H1 (cell line): Measurements from ENCODE around the gene MGAT5. TPM values are rescaled to one million over a fixed set of nuclear protein-coding genes. Genes with fewer than 3 reads are reported as not detected.

Experiments used
- CTCF ChIA-PET: fragments of 300-600 bp; sonication (Branson Sonifier 250); formaldehyde crosslinking; loops from one replicate; lab custom pipeline; 2021; ENCODE audit not compliant: partially characterized antibody; lab: Charles Lee
- POLR2A ChIA-PET: fragments of 300-600 bp; sonication (Branson Sonifier 250); formaldehyde crosslinking; loops from one replicate; lab custom pipeline; 2021; ENCODE audit warnings: inconsistent platforms; ENCODE audit not compliant: partially characterized antibody; lab: Charles Lee
- DNase-seq, 2 experiments: peaks; one replicate each; pipeline versions ENCODE4 v3.0.0 to v3.0.0-alpha.2; 2010 to 2022; ENCODE audit warnings: low spot score in 2 of 2, low read depth in 1 of 2, mixed read lengths in 1 of 2
- FAIRE-seq: peaks from 2 replicates; lab custom pipeline; 2011; peaks lifted over from hg19 to GRCh38; lab: Jason Lieb, UNC
- H2AFZ ChIP-seq: 2 replicates; pipeline ENCODE4 v1.8.1; 2012; ENCODE audit warnings: low read length, inconsistent platforms
- H2AK5ac ChIP-seq: 2 replicates; pipeline ENCODE4 v1.6.1; 2013; ENCODE audit warnings: low read depth, low read length
- H2BK120ac ChIP-seq: replicated peaks from 2 replicates; pipeline ENCODE3; 2013; ENCODE audit warnings: low read depth, low read length, inconsistent platforms
- H2BK12ac ChIP-seq: 2 replicates; pipeline ENCODE4 v1.6.1; 2013; ENCODE audit warnings: low read depth, low read length
- H2BK15ac ChIP-seq: 2 replicates; pipeline ENCODE4 v1.6.1; 2013; ENCODE audit warnings: low read length
- H2BK20ac ChIP-seq: 2 replicates; pipeline ENCODE4 v1.6.1; 2013; ENCODE audit warnings: low read length
- H2BK5ac ChIP-seq: 2 replicates; pipeline ENCODE4 v1.6.1; 2013; ENCODE audit warnings: low read depth, low read length
- H3K14ac ChIP-seq: 2 replicates; pipeline ENCODE4 v1.6.1; 2013; ENCODE audit warnings: inconsistent platforms; ENCODE audit not compliant: insufficient read length
- H3K18ac ChIP-seq: 2 replicates; pipeline ENCODE4 v1.6.1; 2013; ENCODE audit warnings: low read length; ENCODE audit errors: extremely low read depth
- H3K23ac ChIP-seq: 2 replicates; pipeline ENCODE4 v1.6.1; 2013; ENCODE audit warnings: inconsistent platforms; ENCODE audit not compliant: insufficient read length
- H3K23me2 ChIP-seq: 2 replicates; pipeline ENCODE4 v1.6.1; 2013; ENCODE audit warnings: low read depth, low read length
- H3K27ac ChIP-seq: 2 replicates; pipeline ENCODE4 v1.6.1; 2011; ENCODE audit warnings: low read depth, low read length, inconsistent platforms
- H3K27me3 ChIP-seq, 4 experiments: replicated peaks in 1 of 4; 1 replicate in 1 of 4; 2 replicates in 3 of 4; pipeline versions ENCODE4 v1.6.1 to v1.8.1; 2011 to 2013; ENCODE audit warnings: low read length in 3 of 4, mild to moderate bottlenecking in 3 of 4, inconsistent platforms in 2 of 4, mixed read lengths in 2 of 4, moderate library complexity in 1 of 4; ENCODE audit not compliant: control insufficient read depth in 3 of 4, insufficient read depth in 3 of 4; ENCODE audit errors: extremely low read depth in 1 of 4
- H3K36me3 ChIP-seq, 4 experiments: 2 replicates each; pipeline versions ENCODE4 v1.6.1 to v1.8.1; 2011 to 2013; ENCODE audit warnings: mild to moderate bottlenecking in 4 of 4, low read length in 3 of 4, moderate library complexity in 2 of 4, control low read depth in 1 of 4, inconsistent platforms in 1 of 4; ENCODE audit not compliant: insufficient read depth in 4 of 4, control insufficient read depth in 2 of 4
- H3K4ac ChIP-seq: replicated peaks from 2 replicates; pipeline ENCODE3; 2013; ENCODE audit warnings: low read length, low read depth, mixed read lengths, inconsistent platforms; ENCODE audit not compliant: insufficient read length
- H3K4me1 ChIP-seq, 4 experiments: replicated peaks in 1 of 4; 1 replicate in 1 of 4; 2 replicates in 3 of 4; pipeline versions ENCODE4 v1.6.1 to v1.8.1; 2011 to 2013; ENCODE audit warnings: low read length in 3 of 4, inconsistent platforms in 2 of 4, mixed read lengths in 1 of 4; ENCODE audit not compliant: insufficient read depth in 4 of 4, control insufficient read depth in 3 of 4
- H3K4me2 ChIP-seq, 2 experiments: 2 replicates each; pipeline versions ENCODE4 v1.6.1 to v1.8.1; 2011 to 2013; ENCODE audit warnings: low read depth in 2 of 2, low read length in 2 of 2, control low read depth in 1 of 2, inconsistent platforms in 1 of 2, mild to moderate bottlenecking in 1 of 2; ENCODE audit not compliant: insufficient read depth in 1 of 2
- H3K4me3 ChIP-seq, 4 experiments: fragments of 200-600, 300-600 bp in 1 of 4; sonication (generic), shearing (Covaris generic), sonication (Bioruptor Twin) in 1 of 4; 2 replicates each; pipeline versions ENCODE4 v1.5.1 to v1.8.1; 2011 to 2016; ENCODE audit warnings: low read length in 4 of 4, low read depth in 3 of 4, control low read depth in 2 of 4, inconsistent platforms in 2 of 4, mild to moderate bottlenecking in 2 of 4, mixed read lengths in 1 of 4, moderate library complexity in 1 of 4; ENCODE audit not compliant: insufficient read depth in 2 of 4; ENCODE audit errors: extremely low read depth in 1 of 4
- H3K56ac ChIP-seq: replicated peaks from 2 replicates; pipeline ENCODE3; 2013; ENCODE audit warnings: low read depth, mild to moderate bottlenecking, mixed read lengths, low read length, inconsistent platforms; ENCODE audit not compliant: insufficient read length
- H3K79me1 ChIP-seq: 2 replicates; pipeline ENCODE4 v1.6.1; 2013; ENCODE audit warnings: low read depth, low read length, control low read depth
- H3K79me2 ChIP-seq, 2 experiments: 2 replicates each; pipeline versions ENCODE4 v1.6.1 to v1.8.1; 2012 to 2013; ENCODE audit warnings: low read length in 2 of 2, mild to moderate bottlenecking in 2 of 2, inconsistent platforms in 1 of 2; ENCODE audit not compliant: insufficient read depth in 2 of 2, control insufficient read depth in 1 of 2
- H3K9ac ChIP-seq, 4 experiments: replicated peaks in 1 of 4; 1 replicate in 1 of 4; 2 replicates in 3 of 4; pipeline versions ENCODE4 v1.6.1 to v1.8.1; 2011 to 2013; ENCODE audit warnings: low read depth in 3 of 4, low read length in 3 of 4, control low read depth in 2 of 4, mild to moderate bottlenecking in 2 of 4, moderate library complexity in 2 of 4, inconsistent platforms in 1 of 4; ENCODE audit errors: extremely low read depth in 1 of 4
- H3K9me3 ChIP-seq, 2 experiments: 2 replicates each; pipeline versions ENCODE4 v1.6.1 to v1.8.1; 2012 to 2013; ENCODE audit warnings: mild to moderate bottlenecking in 2 of 2, moderate library complexity in 2 of 2, control low read depth in 1 of 2, inconsistent platforms in 1 of 2, low read depth in 1 of 2, low read length in 1 of 2, mixed read lengths in 1 of 2; ENCODE audit not compliant: insufficient read depth in 2 of 2
- H4K20me1 ChIP-seq, 2 experiments: replicated peaks in 1 of 2; 2 replicates each; pipeline versions ENCODE3 to v1.8.1; 2011 to 2013; ENCODE audit warnings: inconsistent platforms in 2 of 2, low read length in 2 of 2, mild to moderate bottlenecking in 1 of 2; ENCODE audit not compliant: insufficient read depth in 2 of 2, control insufficient read depth in 1 of 2
- H4K5ac ChIP-seq: 2 replicates; pipeline ENCODE4 v1.6.1; 2013; ENCODE audit warnings: low read length, low read depth, mixed read lengths, inconsistent platforms; ENCODE audit not compliant: insufficient read length
- H4K8ac ChIP-seq: 2 replicates; pipeline ENCODE4 v1.8.0; 2013; ENCODE audit warnings: mild to moderate bottlenecking, moderate library complexity, low read length, inconsistent platforms; ENCODE audit not compliant: insufficient read depth; ENCODE audit errors: extremely low read depth
- H4K91ac ChIP-seq: replicated peaks from 2 replicates; pipeline ENCODE3; 2013; ENCODE audit warnings: low read length, mixed read lengths, inconsistent platforms; ENCODE audit not compliant: insufficient read length
- EP300 ChIP-seq, 2 experiments: IDR thresholded peaks; 1 replicate in 1 of 2; 2 replicates in 1 of 2; pipeline ENCODE4 v1.6.1; 2011 to 2012; ENCODE audit warnings: low read depth in 2 of 2, low read length in 2 of 2, mild to moderate bottlenecking in 2 of 2, borderline replicate concordance in 1 of 2, inconsistent platforms in 1 of 2, moderate library complexity in 1 of 2
- JUN ChIP-seq: IDR thresholded peaks from 2 replicates; pipeline ENCODE4 v1.6.1; 2011; ENCODE audit warnings: low read depth, mild to moderate bottlenecking, improper control_type of control experiment, low read length
- NRF1 ChIP-seq: IDR thresholded peaks from 2 replicates; pipeline ENCODE4 v1.6.1; 2011; ENCODE audit warnings: mild to moderate bottlenecking, low read depth, low read length, improper control_type of control experiment
- ZNF274 ChIP-seq: IDR thresholded peaks from 2 replicates; pipeline ENCODE4 v1.7.0; 2012; ENCODE audit warnings: low read length, borderline replicate concordance; ENCODE audit errors: extremely low read depth
- WGBS, 2 experiments: shearing (Covaris generic) in 1 of 2; methylation state at CpG; one replicate each; pipeline versions ENCODE4 v1.1.6 to v1.1.7; 2013 to 2015; ENCODE audit warnings: low lambda C conversion rate in 2 of 2, mixed read lengths in 2 of 2, inconsistent platforms in 1 of 2, low coverage in 1 of 2, missing lambda C conversion rate in 1 of 2; ENCODE audit not compliant: insufficient replicate concordance in 2 of 2, insufficient coverage in 1 of 2, insufficient read length in 1 of 2; ENCODE audit errors: extremely low coverage in 1 of 2, missing lambda C conversion rate in 1 of 2; 5-methylcytosine and 5-hydroxymethylcytosine counted together
- polyA plus RNA-seq, 7 experiments: library from polyadenylated mRNA; depleted of rRNA in 3 of 7; stranded (reverse) in 5 of 7; unstranded in 2 of 7; fragments of >200 nt in 5 of 7; fragments of 200-250 nt in 2 of 7; gene quantifications; 1 replicate in 5 of 7; 2 replicates in 1 of 7; 4 replicates in 1 of 7; pipeline versions ENCODE4 v1.2.1 to v1.2.3, GENCODE V29; 2011 to 2013; ENCODE audit warnings: missing spikeins in 2 of 7, mixed read lengths in 2 of 7
- total RNA-seq: library from RNA; stranded (reverse); fragmentation: NEBNext Ultra II Directional; extraction: Animal tissue kit (Norgen Biotek cat#: 25700); gene quantifications from 2 replicates; pipeline ENCODE4 v1.2.1, GENCODE V29; 2021

MGAT5 gene
- total and polyA plus RNA-seq, 2 of the 8 experiments (the other 6 are each of a cell fraction or from before 2014, with no cell fraction given), result 11.2 to 49.2 TPM

- H2BK20ac ChIP-seq, result no peak overlapping the region
- H4K91ac ChIP-seq, result no peak overlapping the region
- H2BK12ac ChIP-seq, result no peak overlapping the region; the same call in 1 of the 2 replicates
- TF ChIP-seq JUN, result no peak
- no peak for TF ChIP-seq NRF1
- no peak for TF ChIP-seq ZNF274
- TF ChIP-seq EP300 (IDR thresholded peaks at IDR 0.05; ENCODE audit: borderline replicate concordance in 1 of 2, low read depth in 2 of 2, low read length in 2 of 2), result no peak
- H2AFZ ChIP-seq, result no peak overlapping the region
- H2BK15ac ChIP-seq, result no peak overlapping the region
- H3K14ac ChIP-seq, result no peak overlapping the region
- H3K56ac ChIP-seq, result no peak overlapping the region
- H3K4me3 ChIP-seq, result no peak overlapping the region; a peak in 1 of 8 replicates
- no peak overlapping the region for H3K27ac ChIP-seq
- DNase-seq, result no peak
- H4K8ac ChIP-seq, result no peak overlapping the region
- H3K27me3 ChIP-seq, result no peaks in the 10 kb centered on the region
- H4K20me1 ChIP-seq, result no peaks in the 10 kb centered on the region
- H2BK5ac ChIP-seq, result no peak overlapping the region
- peaks cover 0 to 7% (median 2%) of the 10 kb centered on the region in 4 experiments; a peak in 3 of 7 replicates for H3K4me1 ChIP-seq
- H4K5ac ChIP-seq, result no peak overlapping the region
- H3K79me2 ChIP-seq, result no peaks in the 10 kb centered on the region
- POLR2A ChIA-PET, result interaction anchor here (0.7 kb wide), 1 partner anchor 11 kb away, joined by 3 read pairs; no protein-coding TSS in a partner anchor
- H2BK120ac ChIP-seq, result no peak overlapping the region
- no peak overlapping the region for H3K18ac ChIP-seq
- CTCF ChIA-PET, result interaction anchor here (1.2 kb wide), 1 partner anchor 131 kb away, joined by 3 read pairs; no protein-coding TSS in a partner anchor
- H3K9me3 ChIP-seq, result no peaks in the 10 kb centered on the region
- peak overlapping the region; percentile 35 to 60; a peak in 3 of 4 replicates for H3K4me2 ChIP-seq
- H3K9ac ChIP-seq, result no peak overlapping the region
- no peak overlapping the region for H3K4ac ChIP-seq
- H3K79me1 ChIP-seq, result 0 out of 2 replicates have a peak, but pooled peaks cover 2% of the 10 kb centered on the region
- no peak overlapping the region for H3K23ac ChIP-seq
- H3K23me2 ChIP-seq, result no peaks in the 10 kb centered on the region
- FAIRE-seq, result no peak
- 70% methylated on average over 2 of the region's 2 CpGs; no CpG with 5 or more reads in 1 of the 2 experiments for WGBS, 2 experiments
- no peak overlapping the region for H2AK5ac ChIP-seq
- H3K36me3 ChIP-seq, result peaks cover 0 to 4% (median 2%) of the 10 kb centered on the region in 4 experiments; a peak in 1 of 8 replicates
Measured at GRCh38 chr2:134319596-134320254, 65.9 kb downstream of the MGAT5 start.
